IPS-18a (cell line): ENCODE data around the gene ANXA4.

Source experiments
- H3K27ac ChIP-seq: one replicate; pipeline ENCODE4 v1.5.1; 2013; ENCODE audit warnings: low read length
- H3K27me3 ChIP-seq: one replicate; pipeline ENCODE4 v1.6.1; 2013; ENCODE audit warnings: mild to moderate bottlenecking, low read length; ENCODE audit not compliant: control insufficient read depth, insufficient read depth
- H3K36me3 ChIP-seq: one replicate; pipeline ENCODE4 v1.6.1; 2013; ENCODE audit warnings: low read depth, low read length; ENCODE audit not compliant: control insufficient read depth
- H3K4me1 ChIP-seq: one replicate; pipeline ENCODE4 v1.6.1; 2013; ENCODE audit warnings: low read depth, low read length; ENCODE audit not compliant: control insufficient read depth
- H3K4me3 ChIP-seq: one replicate; pipeline ENCODE4 v1.5.1; 2013; ENCODE audit warnings: low read length
- H3K9ac ChIP-seq: one replicate; pipeline ENCODE4 v1.6.1; 2013; ENCODE audit warnings: mild to moderate bottlenecking, low read length, moderate library complexity
- H3K9me3 ChIP-seq: one replicate; pipeline ENCODE4 v1.6.1; 2013; ENCODE audit warnings: low read depth, low read length; ENCODE audit not compliant: control insufficient read depth

Gene ANXA4

DNA sequence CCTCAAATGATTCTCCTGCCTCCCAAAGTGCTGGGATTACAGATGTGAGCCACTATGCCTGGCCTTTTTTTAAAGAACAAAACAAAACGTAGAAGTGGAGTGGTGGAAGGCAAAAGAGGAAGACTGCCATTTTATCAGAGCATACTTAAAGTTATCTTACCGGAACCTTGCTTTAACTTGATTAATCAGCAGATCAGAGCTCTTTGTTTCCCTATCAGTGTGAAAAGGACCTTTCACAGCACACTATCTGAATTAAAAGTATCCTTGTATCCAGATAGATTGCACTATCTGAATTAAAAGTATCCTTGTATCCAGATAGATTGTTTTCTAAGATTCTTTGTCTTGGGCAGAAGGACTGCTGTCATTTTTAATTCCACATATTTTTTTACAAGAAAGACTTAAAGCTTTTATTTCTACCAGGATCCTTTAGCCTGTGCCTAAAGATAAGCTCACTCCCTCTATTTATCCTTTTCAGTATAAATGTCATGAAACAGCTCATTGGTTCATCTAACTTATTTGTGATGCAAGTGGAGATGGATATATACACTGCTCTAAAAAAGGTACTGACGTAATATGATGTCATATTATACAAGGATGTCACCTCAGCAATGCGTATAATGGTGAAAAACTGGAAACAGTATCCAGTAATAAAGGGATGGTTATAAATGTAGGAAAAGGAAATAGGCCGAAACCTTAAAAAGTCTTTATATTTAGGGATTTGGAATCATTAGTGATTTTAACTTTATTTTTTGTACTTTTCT is 105.3 kb downstream of the ANXA4 start:
- Histone ChIP-seq H3K4me1 (no peaks in the 10 kb centered on the region), H3K4me3 (no peak overlapping the region), H3K27ac (no peak overlapping the region), H3K27me3 (no peaks in the 10 kb centered on the region), H3K36me3 (peaks cover 55% of the 10 kb centered on the region), H3K9me3 (no peaks in the 10 kb centered on the region), H3K9ac (no peak overlapping the region)

DNA sequence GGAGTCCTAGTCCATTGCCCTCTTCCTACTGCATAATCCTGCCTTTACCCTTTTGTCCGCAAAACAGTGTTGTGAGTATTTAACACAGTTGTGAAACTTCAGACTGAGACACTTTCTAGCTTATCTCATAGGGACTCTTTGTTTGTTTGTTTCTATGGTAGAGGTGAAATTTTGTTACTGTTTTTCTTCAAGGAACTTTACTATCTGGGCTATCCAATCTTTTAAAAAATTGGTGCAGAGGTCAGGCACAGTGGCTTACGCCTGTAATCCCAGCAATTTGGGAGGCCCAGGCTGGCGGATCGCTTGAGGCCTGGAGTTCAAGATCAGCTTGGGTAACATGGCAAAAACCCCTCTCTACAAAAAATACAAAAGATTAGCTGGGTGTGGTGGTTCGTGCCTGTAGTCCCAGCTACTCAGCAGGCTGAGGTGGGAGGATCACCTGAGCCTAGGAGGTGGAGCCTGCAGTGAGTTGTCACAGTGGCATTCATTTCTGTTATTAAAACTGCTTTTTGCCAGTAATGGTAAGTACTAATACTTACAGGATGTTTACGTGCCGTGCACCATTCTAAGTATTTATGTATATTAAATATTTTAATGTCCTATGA is 106.4 kb downstream of the ANXA4 start:
- Histone ChIP-seq H3K9ac (no peak overlapping the region), H3K27me3 (no peaks in the 10 kb centered on the region), H3K9me3 (no peaks in the 10 kb centered on the region), H3K27ac (no peak overlapping the region), H3K36me3 (peaks cover 58% of the 10 kb centered on the region), H3K4me1 (no peaks in the 10 kb centered on the region), H3K4me3 (no peak overlapping the region)

DNA sequence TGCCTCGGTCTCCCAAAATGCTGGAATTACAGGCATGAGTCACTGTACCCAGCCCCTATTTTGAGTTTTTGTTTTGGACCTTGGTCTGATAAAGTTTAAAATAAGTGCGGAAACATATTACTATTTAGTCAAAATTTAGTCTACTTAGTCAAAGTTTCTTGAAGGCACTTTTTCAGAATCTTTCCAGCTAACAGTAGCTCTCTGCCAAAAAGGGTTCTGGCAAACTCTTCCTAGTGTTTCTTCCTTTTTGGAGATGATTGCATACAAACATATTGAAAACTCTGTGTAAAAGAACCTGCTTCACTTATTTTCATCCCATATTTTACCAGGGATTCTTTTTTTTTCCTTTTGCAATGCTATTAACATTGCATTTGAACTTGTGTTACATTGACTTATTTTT is 116.3 kb downstream of the ANXA4 start:
- peaks cover 32% of the 10 kb centered on the region for H3K36me3 ChIP-seq

DNA sequence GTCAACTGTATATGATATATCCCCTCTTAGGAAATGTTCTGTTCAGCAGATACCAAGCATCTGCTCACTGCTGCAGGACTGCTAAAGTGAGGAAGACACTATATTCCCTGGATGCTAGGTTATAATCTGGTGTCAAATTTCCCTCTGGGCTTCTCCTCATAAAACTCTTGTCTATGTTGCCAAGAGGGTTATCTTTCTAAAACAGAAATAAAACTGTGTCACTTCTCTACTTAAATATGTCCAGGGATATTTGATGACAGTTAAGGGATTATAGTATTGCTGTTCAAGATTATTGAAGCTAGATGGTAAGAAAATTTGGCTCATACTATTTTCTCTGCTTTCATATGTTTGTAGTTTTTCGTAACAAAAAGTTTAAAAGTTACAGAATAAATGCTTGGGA is 121.4 kb downstream of the ANXA4 start:
- no peak overlapping the region for H3K9ac ChIP-seq
- peaks cover 49% of the 10 kb centered on the region for H3K36me3 ChIP-seq
- no peak overlapping the region for H3K4me3 ChIP-seq
- H3K4me1 ChIP-seq, result no peaks in the 10 kb centered on the region
- H3K27ac ChIP-seq, result no peak overlapping the region
- no peaks in the 10 kb centered on the region for H3K27me3 ChIP-seq
- no peaks in the 10 kb centered on the region for H3K9me3 ChIP-seq

More for the DNA sequence above, 116.3 kb downstream of the ANXA4 start:
- Histone ChIP-seq H3K9me3 (no peaks in the 10 kb centered on the region), H3K27ac (no peak overlapping the region), H3K4me3 (no peak overlapping the region), H3K4me1 (no peaks in the 10 kb centered on the region), H3K27me3 (no peaks in the 10 kb centered on the region), H3K9ac (no peak overlapping the region)
